GM19452 (cell line): ENCODE measurements around the gene CD34.
"Not testable (repeated sequence)": the region's sequence is repeated elsewhere in the genome, so short reads cannot be mapped to it uniquely, and the experiment has no call there.

Experiments
- ATAC-seq: cut with Tn5 transposase; IDR thresholded peaks from one replicate; pipeline ENCODE4 v1.9.1; 2021; ENCODE audit not compliant: unreplicated experiment

Gene CD34

GRCh38 chr1:207933205-207933800 lies 22.4 kb upstream of the CD34 start:
- no peak for ATAC-seq

DNA sequence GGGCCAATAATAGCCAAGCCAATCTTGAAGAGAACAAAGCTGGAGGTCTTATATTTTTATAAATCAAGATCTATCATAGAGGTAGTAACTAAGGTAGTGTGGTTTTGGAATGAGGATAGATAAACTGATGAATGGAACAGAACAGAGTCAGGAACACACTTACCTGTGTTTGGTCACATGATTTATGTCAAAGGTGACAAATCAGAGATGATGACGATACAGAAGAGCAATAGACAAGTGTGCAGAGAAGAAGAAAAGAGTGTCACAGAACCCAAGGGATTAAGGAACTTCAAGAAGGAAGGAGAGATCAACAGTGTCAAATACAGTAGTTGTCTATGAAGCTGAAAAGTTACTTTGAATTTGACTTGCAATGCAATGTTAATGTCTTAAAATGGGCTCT lies 16.1 kb upstream of the CD34 start:
- ATAC-seq: no peak

- not testable (repeated sequence) for ATAC-seq
Measured at GRCh38 chr1:207925969-207926368, 15.0 kb upstream of the CD34 start.

- ATAC-seq: no peak
Measured at GRCh38 chr1:207925210-207925609, 14.3 kb upstream of the CD34 start.

GRCh38 chr1:207923561-207923960 lies 12.6 kb upstream of the CD34 start:
- ATAC-seq: no peak

- no peak for ATAC-seq
Measured at GRCh38 chr1:207923121-207923520, 12.2 kb upstream of the CD34 start.

DNA sequence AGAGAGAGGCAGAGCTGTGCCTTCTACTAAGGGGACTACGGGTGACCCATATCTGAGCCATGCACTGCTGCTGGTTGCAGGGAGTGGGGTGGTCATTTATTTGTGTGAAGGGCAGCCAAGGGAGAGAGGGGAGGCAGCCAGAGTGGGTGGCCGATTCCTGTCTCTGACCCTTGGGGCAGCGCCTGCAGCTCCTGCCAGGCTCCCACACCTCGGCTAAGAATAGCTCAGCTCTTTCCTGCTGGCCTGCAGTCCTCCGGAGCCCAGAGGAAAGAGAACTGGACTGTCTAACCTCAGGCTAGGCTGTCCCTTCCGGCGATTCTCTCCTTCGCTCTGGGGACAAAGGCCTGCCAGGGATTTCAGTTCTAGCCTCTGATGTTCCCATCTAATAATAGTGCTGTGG lies 11.6 kb upstream of the CD34 start:
- no peak for ATAC-seq

DNA sequence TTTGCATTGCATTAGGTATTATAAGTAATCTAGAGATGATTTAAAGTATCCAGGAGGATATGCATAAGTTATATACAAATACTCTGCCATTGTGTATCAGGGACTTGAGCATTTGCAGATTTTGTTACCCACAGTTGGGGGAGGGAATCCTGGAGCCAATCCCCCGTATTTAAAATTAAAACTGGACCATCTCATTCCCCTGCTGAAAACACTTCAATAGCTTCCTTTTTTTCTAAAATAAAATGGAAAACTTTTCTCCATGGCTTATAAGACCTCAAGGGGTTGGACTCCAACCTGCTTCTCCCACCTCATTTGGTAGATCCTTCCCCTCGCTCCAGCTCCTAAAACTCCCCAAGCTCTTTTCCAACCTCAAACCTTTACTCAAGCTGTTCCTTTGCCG lies 10.4 kb upstream of the CD34 start:
- ATAC-seq: no peak

DNA sequence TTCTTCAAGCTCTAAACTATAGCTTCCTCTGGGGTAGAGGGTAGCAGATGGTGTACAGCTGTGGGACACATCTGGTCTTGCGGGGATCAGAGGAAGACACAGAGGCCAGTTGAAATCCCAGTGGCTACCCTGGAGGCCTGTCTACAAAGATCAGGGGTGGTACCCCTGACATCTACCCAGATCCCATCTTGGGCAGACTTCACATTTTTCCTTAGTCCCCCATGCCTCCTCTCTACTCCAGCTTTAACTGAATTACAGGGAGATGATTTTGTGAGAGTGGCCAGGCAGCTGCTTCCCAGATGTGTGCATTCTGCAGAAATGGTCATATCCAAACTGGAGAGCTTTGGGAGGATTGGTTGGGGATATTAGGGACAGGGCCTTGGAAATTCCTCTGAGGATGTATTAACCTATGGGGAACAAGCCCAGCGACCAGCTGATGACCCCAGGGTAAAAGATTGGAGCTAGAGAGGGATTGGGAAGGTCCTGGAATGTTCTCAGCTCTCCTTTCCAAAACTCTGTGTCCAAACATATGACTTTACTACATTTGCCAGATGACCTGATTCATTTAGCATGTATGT lies 9.6 kb upstream of the CD34 start:
- no peak for ATAC-seq

DNA sequence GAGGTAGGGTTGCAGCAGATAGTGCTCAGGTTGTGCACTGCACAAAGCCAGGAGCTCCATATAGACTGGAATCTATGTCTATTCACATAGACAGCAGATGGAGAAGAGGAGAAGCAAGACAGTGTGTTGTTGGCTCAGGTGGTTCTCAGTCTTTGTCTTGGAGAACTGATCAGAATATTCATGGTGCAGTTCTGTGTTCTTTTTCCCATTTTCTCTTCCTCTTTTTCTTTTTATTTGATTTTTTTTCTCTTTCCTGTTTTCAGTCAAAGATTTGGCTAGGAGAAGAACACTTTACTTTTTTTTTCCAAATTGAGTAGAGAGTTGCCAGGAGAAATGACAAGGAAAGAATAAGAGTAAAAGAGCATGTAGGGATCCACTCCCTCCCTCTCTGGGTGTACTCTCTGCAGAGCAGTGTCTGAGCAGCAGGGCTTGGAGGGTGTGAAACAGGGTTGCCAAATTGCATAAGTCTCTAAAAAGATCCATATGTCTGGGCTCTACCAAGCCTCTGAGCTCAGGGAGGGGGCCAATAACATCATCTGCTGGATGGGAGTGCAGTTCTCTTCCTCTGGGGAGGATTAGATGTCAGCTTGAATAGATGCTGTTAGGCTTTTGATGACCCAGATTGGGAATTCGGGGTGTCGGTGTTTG lies 8.7 kb upstream of the CD34 start:
- ATAC-seq: no peak

GRCh38 chr1:207918581-207918980 lies 7.7 kb upstream of the CD34 start:
- ATAC-seq: no peak

- ATAC-seq: no peak
Measured at GRCh38 chr1:207918011-207918410, 7.1 kb upstream of the CD34 start.

DNA sequence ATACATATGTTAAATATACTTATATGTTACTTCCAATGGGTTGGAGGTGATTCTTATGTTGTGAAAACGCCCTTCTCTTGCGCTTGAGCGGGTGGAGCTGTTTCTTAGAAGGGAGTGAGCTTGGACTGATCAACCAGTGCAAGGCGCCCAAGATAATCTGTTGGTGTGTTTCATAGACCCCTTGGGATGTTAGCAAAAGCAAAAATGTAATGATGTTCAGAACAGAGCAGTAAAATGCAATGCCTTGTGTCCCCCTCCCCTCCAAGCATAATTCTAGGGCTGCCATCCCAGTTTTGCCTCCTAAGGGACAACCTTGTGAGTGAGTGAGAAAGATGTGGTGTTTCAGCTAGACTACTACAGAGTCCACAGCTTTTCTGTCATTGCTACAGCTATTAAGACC lies 6.2 kb upstream of the CD34 start:
- ATAC-seq: no peak

GRCh38 chr1:207913951-207914350 lies 3.0 kb upstream of the CD34 start:
- ATAC-seq: no peak

DNA sequence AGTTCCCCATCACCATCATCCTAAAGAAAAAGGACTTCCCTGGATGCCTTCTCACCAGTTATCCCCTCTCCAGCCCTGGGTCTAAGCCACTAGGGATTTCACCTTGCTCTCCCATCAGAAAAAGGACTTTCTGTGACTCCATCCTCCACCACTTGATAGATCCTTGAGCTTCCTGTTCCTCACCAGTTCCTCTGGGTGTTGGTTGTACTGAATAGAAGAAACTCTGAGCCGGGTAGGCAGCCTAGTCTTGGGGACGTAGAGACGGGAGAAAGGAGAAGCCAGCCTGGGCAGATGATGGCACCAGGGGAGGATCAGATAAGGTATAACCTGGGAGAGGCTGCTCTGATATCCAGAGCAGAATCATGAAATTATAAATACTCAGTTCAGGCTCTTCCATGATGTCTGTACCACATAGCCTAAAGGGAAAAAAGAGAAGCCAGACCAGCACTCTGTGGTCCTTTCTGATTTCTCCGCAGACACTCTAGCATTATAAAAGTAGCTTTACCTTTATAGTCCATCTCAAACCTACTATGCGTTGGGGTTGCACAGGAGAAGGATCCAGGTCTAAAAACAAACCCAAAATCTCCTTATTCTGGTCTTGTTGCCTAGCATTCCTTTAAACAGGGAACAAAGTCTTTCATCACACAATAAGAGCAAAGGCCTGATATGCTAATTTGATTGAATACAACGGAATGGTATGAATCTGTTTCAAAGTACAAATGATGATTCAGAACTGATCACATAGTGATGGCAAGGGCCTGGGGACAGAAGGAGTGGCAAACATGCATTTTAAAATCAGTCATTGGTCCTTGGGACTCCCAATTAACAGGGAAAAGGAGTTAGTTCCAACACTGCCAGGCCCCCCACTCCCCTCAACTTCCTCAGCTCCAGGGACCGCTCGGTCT lies 1.2 kb upstream of the CD34 start:
- no peak for ATAC-seq

DNA sequence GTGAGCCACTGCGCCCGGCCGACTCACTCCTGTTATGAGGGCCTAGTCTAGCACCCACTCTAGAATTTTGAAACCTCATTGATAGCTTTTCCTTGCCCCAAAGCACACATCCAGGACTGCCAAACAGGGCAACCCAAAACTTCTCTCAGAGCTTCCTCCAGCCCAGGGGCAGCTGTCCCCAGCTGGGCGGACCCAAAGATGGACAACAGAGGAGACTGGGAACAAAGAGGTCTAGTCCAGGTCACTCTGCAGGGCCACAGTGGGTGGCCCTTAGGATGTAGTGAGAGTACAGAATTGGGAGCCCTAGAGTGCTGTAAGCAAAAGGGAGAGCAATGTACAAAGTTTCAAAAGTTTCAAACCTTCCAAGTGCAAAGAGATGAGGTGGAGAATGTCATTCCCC lies 1.2 kb downstream of the CD34 start:
- no peak for ATAC-seq

DNA sequence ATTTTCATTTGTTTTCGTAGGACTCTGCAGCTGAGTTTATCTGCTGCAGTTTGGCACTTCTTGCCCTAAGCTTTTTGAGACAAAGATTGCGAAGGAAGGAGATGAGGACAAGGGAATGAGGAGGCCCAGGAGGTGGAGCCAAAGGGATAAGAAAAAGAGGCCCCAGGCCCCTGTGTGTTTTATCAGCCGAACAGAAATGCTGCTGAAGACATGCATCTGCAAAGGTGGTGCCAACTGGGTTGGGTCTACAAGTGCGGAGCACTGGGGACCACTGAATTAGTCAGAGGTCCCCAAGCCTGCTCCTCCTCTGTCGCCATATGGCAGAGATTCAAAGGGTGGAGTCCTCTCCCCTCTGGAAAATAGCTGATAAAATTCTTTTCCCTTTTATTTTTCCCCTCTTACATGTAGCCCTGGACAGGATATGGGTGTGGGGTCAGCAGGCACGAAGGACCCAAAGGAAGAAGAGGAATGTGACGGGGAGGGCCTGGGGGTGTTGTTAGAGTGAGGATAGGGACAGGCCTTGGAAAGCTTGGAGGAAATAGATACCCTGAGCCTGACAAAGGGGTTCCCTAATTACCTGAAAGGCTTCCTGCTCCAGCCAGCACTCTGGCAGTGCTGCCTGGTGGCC lies 2.7 kb downstream of the CD34 start:
- no peak for ATAC-seq

GRCh38 chr1:207904391-207904790 lies 6.5 kb downstream of the CD34 start:
- no peak for ATAC-seq

DNA sequence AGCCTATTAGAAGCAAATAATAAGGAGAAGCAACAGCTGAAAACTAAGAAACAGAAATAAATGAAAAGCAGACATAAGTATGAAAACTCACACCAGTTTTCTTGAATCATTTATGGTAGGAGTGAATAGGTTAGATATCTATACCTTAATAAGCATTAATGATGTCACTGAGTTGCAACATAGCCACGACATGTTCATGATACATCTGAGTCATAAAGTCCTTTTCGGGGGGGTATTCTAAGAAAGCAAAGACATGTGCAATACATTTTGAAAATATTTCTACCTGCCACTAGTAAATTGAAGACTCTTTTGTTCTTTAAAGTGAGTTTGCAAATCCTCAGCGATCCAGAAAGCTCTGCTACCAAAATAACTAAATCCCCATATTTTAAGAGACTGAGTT lies 7.2 kb downstream of the CD34 start:
- ATAC-seq: no peak

DNA sequence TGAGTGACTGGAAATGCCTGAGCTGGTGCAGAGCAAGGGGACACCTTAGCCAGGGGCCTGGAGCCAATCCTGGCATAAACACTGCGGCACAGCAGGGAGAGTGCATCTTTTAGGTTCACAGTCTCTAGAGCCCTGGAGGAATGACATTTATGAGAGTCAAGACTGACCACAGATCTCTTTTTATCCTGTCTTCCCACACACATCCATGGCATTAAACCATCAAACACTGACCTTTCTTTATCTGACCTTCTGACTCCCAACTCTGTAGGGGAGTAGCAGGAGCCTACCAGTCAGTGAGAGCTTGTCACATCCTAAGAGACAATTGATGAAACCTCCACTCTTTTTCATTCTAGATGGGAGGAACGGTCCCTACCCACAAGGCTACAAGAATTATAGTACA lies 7.9 kb downstream of the CD34 start:
- ATAC-seq: no peak

DNA sequence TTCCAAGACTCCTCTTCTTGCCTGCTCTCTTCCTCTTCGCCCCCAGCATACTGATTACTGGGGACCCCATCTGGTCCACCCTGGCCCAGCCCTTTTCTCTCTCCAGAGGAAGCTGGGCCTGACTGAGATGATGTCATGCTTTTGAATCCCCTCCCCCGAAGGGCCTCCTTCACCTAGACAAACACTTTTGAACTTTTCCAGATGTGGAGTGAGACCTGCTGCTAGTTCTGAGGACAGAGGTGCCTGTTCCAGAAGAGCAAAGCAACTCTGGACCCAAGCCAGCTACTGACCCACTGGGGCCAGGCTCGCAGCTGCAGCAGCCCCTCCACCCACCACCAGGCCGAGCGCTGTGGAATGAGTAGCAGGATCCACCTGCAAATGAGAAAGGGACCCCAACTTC lies 8.4 kb downstream of the CD34 start:
- ATAC-seq: no peak
